HCT116 (cell line): Measurements from ENCODE around the gene MRAS. TPM values are rescaled to one million over a fixed set of nuclear protein-coding genes. Genes with fewer than 3 reads are reported as not detected.

Experiments used
- ATAC-seq: fragments of 200-7000 bp; cut with Tn5 transposase; 2 replicates; pipeline ENCODE4 v1.9.1; 2020; ENCODE audit warnings: mild to moderate bottlenecking, moderate library complexity
- BruUV-seq: library from RNA; stranded (reverse); fragments of 400-500 nt; replicated peaks from 2 replicates; lab custom pipeline; 2021; lab: Mats Ljungman, UMichigan
- CTCF ChIA-PET: fragments of 300-600 bp; sonication (Branson Sonifier 250); formaldehyde crosslinking; loops from one replicate; lab custom pipeline; 2021; ENCODE audit warnings: antibody characterized with exemption; lab: Charles Lee
- POLR2A ChIA-PET: fragments of 300-600, 350-600 bp; sonication (Branson Sonifier 250); formaldehyde crosslinking; loops from one replicate; lab custom pipeline; 2021; ENCODE audit warnings: antibody characterized with exemption; lab: Charles Lee
- RAD21 ChIA-PET, 2 experiments: fragments of 300-600 bp; sonication (Branson Sonifier 250); formaldehyde crosslinking; loops; one replicate each; lab custom pipeline; 2023; ENCODE audit warnings: low total read pairs in 2 of 2; ENCODE audit not compliant: uncharacterized antibody in 2 of 2, unreplicated experiment in 2 of 2, low non-redundant PET in 1 of 2; lab: Charles Lee
- DNase-seq: peaks from one replicate; pipeline ENCODE4 v3.0.0-alpha.2; 2010; ENCODE audit warnings: low read depth, low spot score
- H2AFZ ChIP-seq: fragments of 200-600 bp; shearing (Covaris generic), sonication (generic); 2 replicates; pipeline ENCODE4 v1.6.1; 2017; ENCODE audit warnings: low read depth, mixed run types, mixed read lengths, antibody characterized with exemption, low read length; ENCODE audit not compliant: poor library complexity, severe bottlenecking
- H3K27ac ChIP-seq: 2 replicates; pipeline ENCODE4 v1.5.1; 2012; ENCODE audit warnings: low read depth, low read length
- H3K27me3 ChIP-seq: fragments of 200-600 bp; sonication (generic); 2 replicates; pipeline ENCODE4 v1.6.1; 2016; ENCODE audit warnings: mixed run types, low read length, mixed read lengths; ENCODE audit not compliant: insufficient read depth
- H3K36me3 ChIP-seq, 2 experiments: fragments of 200-500 bp in 1 of 2; fragments of 200-600 bp in 1 of 2; sonication (Bioruptor generic) in 1 of 2; sonication (generic) in 1 of 2; 2 replicates each; pipeline versions ENCODE4 v1.5.1 to v1.6.1; 2014 to 2016; ENCODE audit warnings: low read length in 2 of 2, inconsistent platforms in 1 of 2, mixed read lengths in 1 of 2, mixed run types in 1 of 2; ENCODE audit not compliant: insufficient read depth in 2 of 2, control insufficient read depth in 1 of 2
- H3K4me1 ChIP-seq, 2 experiments: fragments of 200-600 bp in 1 of 2; sonication (generic) in 1 of 2; 2 replicates each; pipeline versions ENCODE4 v1.5.1 to v1.6.1; 2012 to 2017; ENCODE audit warnings: low read length in 2 of 2, inconsistent platforms in 1 of 2, mild to moderate bottlenecking in 1 of 2, mixed read lengths in 1 of 2, mixed run types in 1 of 2, moderate library complexity in 1 of 2; ENCODE audit not compliant: insufficient read depth in 2 of 2, control insufficient read depth in 1 of 2
- H3K4me2 ChIP-seq: fragments of 200-600 bp; sonication (generic); 2 replicates; pipeline ENCODE4 v1.6.1; 2017; ENCODE audit warnings: mixed run types, low read length, mixed read lengths
- H3K4me3 ChIP-seq, 2 experiments: fragments of 200-600 bp in 1 of 2; sonication (generic) in 1 of 2; replicated peaks in 1 of 2; 2 replicates each; pipeline ENCODE4 v1.5.1; 2011 to 2016; ENCODE audit warnings: low read length in 2 of 2, control low read depth in 1 of 2, low read depth in 1 of 2, mild to moderate bottlenecking in 1 of 2, mixed read lengths in 1 of 2, mixed run types in 1 of 2
- H3K79me2 ChIP-seq: fragments of 200-600 bp; sonication (generic); 2 replicates; pipeline ENCODE4 v1.6.1; 2017; ENCODE audit warnings: mild to moderate bottlenecking, mixed run types, low read length, moderate library complexity, mixed read lengths; ENCODE audit not compliant: insufficient read depth
- H3K9ac ChIP-seq: fragments of 200-600 bp; sonication (generic); 2 replicates; pipeline ENCODE4 v1.6.1; 2016; ENCODE audit warnings: low read length, mixed read lengths
- H3K9me2 ChIP-seq: fragments of 200-600 bp; sonication (generic), shearing (Covaris generic); 2 replicates; pipeline ENCODE4 v1.6.1; 2017; ENCODE audit warnings: mixed run types, mild to moderate bottlenecking, moderate library complexity; ENCODE audit not compliant: insufficient read depth
- H3K9me3 ChIP-seq, 2 experiments: fragments of 200-500 bp in 1 of 2; fragments of 200-600 bp in 1 of 2; sonication (Bioruptor generic) in 1 of 2; sonication (generic) in 1 of 2; 2 replicates each; pipeline ENCODE4 v1.6.1; 2014 to 2017; ENCODE audit warnings: low read length in 2 of 2, mixed read lengths in 2 of 2, inconsistent platforms in 1 of 2, low read depth in 1 of 2, mild to moderate bottlenecking in 1 of 2, mixed run types in 1 of 2, moderate library complexity in 1 of 2; ENCODE audit not compliant: control insufficient read depth in 1 of 2, insufficient read depth in 1 of 2
- H4K20me1 ChIP-seq: fragments of 200-600 bp; sonication (generic), shearing (Covaris generic); 2 replicates; pipeline ENCODE4 v1.6.1; 2017; ENCODE audit warnings: mixed run types, mild to moderate bottlenecking, moderate library complexity; ENCODE audit not compliant: insufficient read depth
- CBX3 ChIP-seq: IDR thresholded peaks from 2 replicates; pipeline ENCODE4 v1.6.1; 2012; ENCODE audit warnings: low read depth
- CEBPB ChIP-seq: IDR thresholded peaks from 2 replicates; pipeline ENCODE4 v1.6.1; 2012; ENCODE audit warnings: low read depth
- JUND ChIP-seq: IDR thresholded peaks from 2 replicates; pipeline ENCODE4 v1.6.1; 2012
- SIN3A ChIP-seq: IDR thresholded peaks from 2 replicates; pipeline ENCODE4 v1.6.1; 2012; ENCODE audit warnings: low read depth
- SRF ChIP-seq: IDR thresholded peaks from 2 replicates; pipeline ENCODE4 v1.6.1; 2012; ENCODE audit warnings: low read depth
- intact Hi-C: fragments of 100-400 bp; cut with micrococcal nuclease; formaldehyde crosslinking; loops from 2 replicates; pipeline ENCODE4 v1.10.0; 2022
- total RNA-seq: library from RNA; stranded (reverse); gene quantifications from one replicate; pipeline ENCODE4 v1.2.1, GENCODE V29; 2021; ENCODE audit not compliant: unreplicated experiment
- TF ChIP-seq, protein P1 (sequence below): IDR thresholded peaks from 2 replicates; pipeline ENCODE4 v1.6.1; 2011; ENCODE audit warnings: mild to moderate bottlenecking, low read length, moderate library complexity; ENCODE audit not compliant: insufficient replicate concordance; ENCODE audit errors: extremely low read depth
- TF ChIP-seq, protein P2 (sequence below): IDR thresholded peaks from 2 replicates; pipeline ENCODE4 v1.6.1; 2012; ENCODE audit warnings: low read depth

The MRAS gene
- total RNA-seq, 1 experiment from 2014 or later, result 13.5 TPM

DNA sequence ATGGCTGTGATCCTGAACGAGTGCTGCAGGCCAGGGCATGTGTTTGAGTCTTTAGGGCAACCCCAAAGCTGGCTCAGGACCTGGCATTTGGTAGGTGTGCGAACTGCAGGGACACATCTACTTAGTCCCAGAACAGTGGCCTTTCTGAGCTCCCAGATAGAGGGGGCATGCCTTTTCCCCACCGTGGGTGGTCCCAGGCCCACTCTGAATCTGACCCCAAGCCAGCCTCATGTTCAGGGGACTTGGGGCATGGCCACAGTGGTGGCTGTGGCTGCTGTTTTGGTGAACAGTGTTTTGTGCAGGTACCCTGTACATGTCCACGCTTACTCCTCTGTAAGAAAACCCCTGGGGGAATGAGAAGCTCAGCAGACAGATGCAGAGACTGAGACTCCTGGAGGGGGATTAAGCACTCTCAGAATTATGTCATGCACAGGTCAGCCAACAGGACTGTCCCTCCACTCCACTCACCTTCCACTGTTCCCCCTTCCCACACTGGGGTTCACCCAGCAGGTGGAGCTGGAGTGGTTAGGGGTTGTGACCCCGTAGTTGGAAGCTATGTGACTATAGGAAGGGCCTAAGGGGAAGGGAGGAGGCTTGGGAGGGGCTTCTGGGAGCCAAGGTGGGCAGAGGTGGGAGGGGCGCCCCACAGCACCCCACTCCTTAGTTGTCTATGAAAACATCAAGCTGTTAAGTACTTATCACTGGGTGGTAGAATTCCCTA is 102.5 kb downstream of the MRAS start:
- Histone ChIP-seq H3K79me2 (no peaks in the 10 kb centered on the region), H3K4me2 (no peak overlapping the region), H3K27ac (no peak overlapping the region), H4K20me1 (no peaks in the 10 kb centered on the region), H3K4me1 (peaks cover 0 to under 1% of the 10 kb centered on the region in 2 experiments; a peak in 1 of 4 replicates), H3K9me2 (no peaks in the 10 kb centered on the region), H3K9ac (no peak overlapping the region), H3K27me3 (no peaks in the 10 kb centered on the region), H3K4me3 (no peak overlapping the region), H3K9me3 (no peaks in the 10 kb centered on the region), H3K36me3 (no peaks in the 10 kb centered on the region), H2AFZ (no peak overlapping the region)
- CTCF ChIA-PET, result no interaction called here
- RAD21 ChIA-PET, result no interaction called here
- intact Hi-C loops, result no loop called here
- no peak for ATAC-seq
- POLR2A ChIA-PET, result no interaction called here
- TF ChIP-seq, protein P1, sequence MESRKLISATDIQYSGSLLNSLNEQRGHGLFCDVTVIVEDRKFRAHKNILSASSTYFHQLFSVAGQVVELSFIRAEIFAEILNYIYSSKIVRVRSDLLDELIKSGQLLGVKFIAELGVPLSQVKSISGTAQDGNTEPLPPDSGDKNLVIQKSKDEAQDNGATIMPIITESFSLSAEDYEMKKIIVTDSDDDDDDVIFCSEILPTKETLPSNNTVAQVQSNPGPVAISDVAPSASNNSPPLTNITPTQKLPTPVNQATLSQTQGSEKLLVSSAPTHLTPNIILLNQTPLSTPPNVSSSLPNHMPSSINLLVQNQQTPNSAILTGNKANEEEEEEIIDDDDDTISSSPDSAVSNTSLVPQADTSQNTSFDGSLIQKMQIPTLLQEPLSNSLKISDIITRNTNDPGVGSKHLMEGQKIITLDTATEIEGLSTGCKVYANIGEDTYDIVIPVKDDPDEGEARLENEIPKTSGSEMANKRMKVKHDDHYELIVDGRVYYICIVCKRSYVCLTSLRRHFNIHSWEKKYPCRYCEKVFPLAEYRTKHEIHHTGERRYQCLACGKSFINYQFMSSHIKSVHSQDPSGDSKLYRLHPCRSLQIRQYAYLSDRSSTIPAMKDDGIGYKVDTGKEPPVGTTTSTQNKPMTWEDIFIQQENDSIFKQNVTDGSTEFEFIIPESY, result no peak
- TF ChIP-seq SRF (no peak), CEBPB (no peak), JUND (no peak), SIN3A (no peak), CBX3 (no peak)
- TF ChIP-seq, protein P2, sequence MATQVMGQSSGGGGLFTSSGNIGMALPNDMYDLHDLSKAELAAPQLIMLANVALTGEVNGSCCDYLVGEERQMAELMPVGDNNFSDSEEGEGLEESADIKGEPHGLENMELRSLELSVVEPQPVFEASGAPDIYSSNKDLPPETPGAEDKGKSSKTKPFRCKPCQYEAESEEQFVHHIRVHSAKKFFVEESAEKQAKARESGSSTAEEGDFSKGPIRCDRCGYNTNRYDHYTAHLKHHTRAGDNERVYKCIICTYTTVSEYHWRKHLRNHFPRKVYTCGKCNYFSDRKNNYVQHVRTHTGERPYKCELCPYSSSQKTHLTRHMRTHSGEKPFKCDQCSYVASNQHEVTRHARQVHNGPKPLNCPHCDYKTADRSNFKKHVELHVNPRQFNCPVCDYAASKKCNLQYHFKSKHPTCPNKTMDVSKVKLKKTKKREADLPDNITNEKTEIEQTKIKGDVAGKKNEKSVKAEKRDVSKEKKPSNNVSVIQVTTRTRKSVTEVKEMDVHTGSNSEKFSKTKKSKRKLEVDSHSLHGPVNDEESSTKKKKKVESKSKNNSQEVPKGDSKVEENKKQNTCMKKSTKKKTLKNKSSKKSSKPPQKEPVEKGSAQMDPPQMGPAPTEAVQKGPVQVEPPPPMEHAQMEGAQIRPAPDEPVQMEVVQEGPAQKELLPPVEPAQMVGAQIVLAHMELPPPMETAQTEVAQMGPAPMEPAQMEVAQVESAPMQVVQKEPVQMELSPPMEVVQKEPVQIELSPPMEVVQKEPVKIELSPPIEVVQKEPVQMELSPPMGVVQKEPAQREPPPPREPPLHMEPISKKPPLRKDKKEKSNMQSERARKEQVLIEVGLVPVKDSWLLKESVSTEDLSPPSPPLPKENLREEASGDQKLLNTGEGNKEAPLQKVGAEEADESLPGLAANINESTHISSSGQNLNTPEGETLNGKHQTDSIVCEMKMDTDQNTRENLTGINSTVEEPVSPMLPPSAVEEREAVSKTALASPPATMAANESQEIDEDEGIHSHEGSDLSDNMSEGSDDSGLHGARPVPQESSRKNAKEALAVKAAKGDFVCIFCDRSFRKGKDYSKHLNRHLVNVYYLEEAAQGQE, result no peak
- BruUV-seq, result no TSS peak
- no peak for DNase-seq
